MM.1S (cell line): ENCODE data around the gene SENP8.

Experiments
- DNase-seq: peaks from one replicate; pipeline ENCODE4 v3.0.0-alpha.2; 2015
- H2AFZ ChIP-seq: fragments of 300-600 bp; sonication (generic); 2 replicates; pipeline ENCODE4 v1.6.0; 2016; ENCODE audit warnings: antibody characterized with exemption, low read length
- H3F3A ChIP-seq: fragments of 300-600 bp; sonication (generic); 2 replicates; pipeline ENCODE4 v1.6.1; 2016; ENCODE audit warnings: mild to moderate bottlenecking, antibody characterized with exemption, low read length, moderate library complexity, mixed read lengths; ENCODE audit not compliant: insufficient read depth
- H3K27ac ChIP-seq: fragments of 300-600 bp; sonication (generic); 2 replicates; pipeline ENCODE4 v1.5.1; 2016; ENCODE audit warnings: mild to moderate bottlenecking, low read length
- H3K27me3 ChIP-seq: fragments of 300-600 bp; sonication (generic); replicated peaks from 2 replicates; pipeline ENCODE4 v1.6.0; 2016; ENCODE audit warnings: low read length; ENCODE audit not compliant: insufficient read depth
- H3K36me3 ChIP-seq: fragments of 300-600 bp; sonication (generic); replicated peaks from 2 replicates; pipeline ENCODE4 v1.6.1; 2016; ENCODE audit warnings: mild to moderate bottlenecking, low read length, mixed read lengths; ENCODE audit not compliant: insufficient read depth
- H3K4me1 ChIP-seq: fragments of 300-600 bp; sonication (generic); 2 replicates; pipeline ENCODE4 v1.6.1; 2016; ENCODE audit warnings: low read length, mixed read lengths
- H3K4me2 ChIP-seq: fragments of 300-600 bp; sonication (generic); 2 replicates; pipeline ENCODE4 v1.6.0; 2016; ENCODE audit warnings: low read depth, low read length
- H3K4me3 ChIP-seq: fragments of 300-600 bp; sonication (generic); 2 replicates; pipeline ENCODE4 v1.5.1; 2016; ENCODE audit warnings: low read length, mixed read lengths
- H3K79me2 ChIP-seq: fragments of 300-600 bp; sonication (generic); 2 replicates; pipeline ENCODE4 v1.6.1; 2016; ENCODE audit warnings: mixed run types, low read length, mixed read lengths
- H3K9ac ChIP-seq: fragments of 300-600 bp; sonication (generic); 2 replicates; pipeline ENCODE4 v1.6.1; 2016; ENCODE audit warnings: low read length, mixed read lengths
- H3K9me2 ChIP-seq: fragments of 300-600 bp; sonication (generic); replicated peaks from 2 replicates; pipeline ENCODE4 v1.6.1; 2016; ENCODE audit warnings: mild to moderate bottlenecking, low read length, mixed read lengths; ENCODE audit not compliant: insufficient read depth
- H3K9me3 ChIP-seq: fragments of 300-600 bp; sonication (generic); replicated peaks from 2 replicates; pipeline ENCODE4 v1.6.1; 2016; ENCODE audit warnings: mild to moderate bottlenecking, low read length, mixed read lengths; ENCODE audit not compliant: insufficient read depth
- H4K20me1 ChIP-seq: fragments of 300-600 bp; sonication (generic); 2 replicates; pipeline ENCODE4 v1.6.1; 2016; ENCODE audit warnings: mild to moderate bottlenecking, low read length, moderate library complexity, mixed read lengths; ENCODE audit not compliant: insufficient read depth
- CTCF ChIP-seq: fragments of 300-600 bp; sonication (generic); IDR thresholded peaks from 2 replicates; pipeline ENCODE4 v1.5.1; 2016; ENCODE audit warnings: antibody characterized with exemption, low read length, mixed read lengths
- EZH2 ChIP-seq: fragments of 300-600 bp; sonication (generic); optimal IDR thresholded peaks from 2 replicates; pipeline ENCODE3; 2017; ENCODE audit warnings: low read depth, mild to moderate bottlenecking, antibody characterized with exemption, low read length, mixed read lengths
- EZH2phosphoT487 ChIP-seq: fragments of 300-600 bp; sonication (generic); IDR thresholded peaks from 2 replicates; pipeline ENCODE4 v1.6.1; 2018; ENCODE audit warnings: antibody characterized with exemption, low read length

Gene SENP8

GRCh38 chr15:72147418-72147817 lies 29.2 kb downstream of the SENP8 start:
- Histone ChIP-seq H3K27me3 (peaks cover 34% of the 10 kb centered on the region), H3K36me3 (no peaks in the 10 kb centered on the region), H3K4me2 (no peak overlapping the region), H3K79me2 (no peaks in the 10 kb centered on the region), H4K20me1 (no peaks in the 10 kb centered on the region), H3K9me3 (no peaks in the 10 kb centered on the region), H3K9me2 (no peaks in the 10 kb centered on the region), H3K4me3 (no peak overlapping the region), H3K27ac (no peak overlapping the region), H2AFZ (no peak overlapping the region), H3F3A (peaks cover under 1% of the 10 kb centered on the region; the same call in 1 of the 2 replicates), H3K9ac (no peak overlapping the region), H3K4me1 (peaks cover 1% of the 10 kb centered on the region; the same call in 1 of the 2 replicates)
- DNase-seq = no peak
- TF ChIP-seq EZH2 = no peak
- TF ChIP-seq EZH2phosphoT487 = no peak
- TF ChIP-seq CTCF = no peak

GRCh38 chr15:72153269-72154000 lies 35.2 kb downstream of the SENP8 start:
- no peak for TF ChIP-seq EZH2
- no peak for TF ChIP-seq CTCF
- no peak for TF ChIP-seq EZH2phosphoT487
- H4K20me1 ChIP-seq = no peaks in the 10 kb centered on the region

GRCh38 chr15:72154316-72154715 lies 36.1 kb downstream of the SENP8 start:
- no peaks in the 10 kb centered on the region for H3K9me3 ChIP-seq
- H3K4me3 ChIP-seq = no peak overlapping the region

More at GRCh38 chr15:72153269-72154000, 35.2 kb downstream of the SENP8 start:
- Histone ChIP-seq H3K36me3 (no peaks in the 10 kb centered on the region), H3K4me2 (no peak overlapping the region), H3K9ac (no peak overlapping the region), H3K4me1 (no peaks in the 10 kb centered on the region), H3F3A (no peaks in the 10 kb centered on the region), H3K4me3 (no peak overlapping the region), H3K9me2 (no peaks in the 10 kb centered on the region), H3K27me3 (no peaks in the 10 kb centered on the region; the same call in 1 of the 2 replicates), H3K9me3 (no peaks in the 10 kb centered on the region), H3K79me2 (no peaks in the 10 kb centered on the region), H2AFZ (no peak overlapping the region), H3K27ac (no peak overlapping the region)
- no peak for DNase-seq

More at GRCh38 chr15:72154316-72154715, 36.1 kb downstream of the SENP8 start:
- Histone ChIP-seq H3K79me2 (no peaks in the 10 kb centered on the region), H3K27me3 (no peaks in the 10 kb centered on the region), H3K36me3 (no peaks in the 10 kb centered on the region), H2AFZ (no peak overlapping the region), H3K27ac (no peak overlapping the region), H4K20me1 (no peaks in the 10 kb centered on the region), H3K9ac (no peak overlapping the region), H3F3A (no peaks in the 10 kb centered on the region), H3K9me2 (no peaks in the 10 kb centered on the region), H3K4me1 (no peaks in the 10 kb centered on the region), H3K4me2 (no peak overlapping the region)
- no peak for TF ChIP-seq EZH2
- TF ChIP-seq CTCF = no peak
- no peak for TF ChIP-seq EZH2phosphoT487
- no peak for DNase-seq
